Kidney (tissue), 14 donors: ENCODE measurements around the gene TRAF3IP1. TPM values are rescaled to one million over a fixed set of nuclear protein-coding genes. Genes with fewer than 3 reads are reported as not detected.

Source experiments
- DNase-seq, 5 donors: peaks; one replicate each; pipeline ENCODE4 v3.0.0-alpha.2; 2013 to 2020
- FAIRE-seq: peaks from 2 replicates; lab custom pipeline; 2012; peaks lifted over from hg19 to GRCh38; lab: Jason Lieb, UNC
- H3K27ac ChIP-seq, 2 donors: one replicate each; pipeline ENCODE4 v1.7.0; 2013; ENCODE audit warnings: low read depth in 2 of 2, low read length in 2 of 2, inconsistent platforms in 1 of 2
- H3K27me3 ChIP-seq: one replicate; pipeline ENCODE4 v1.7.1; 2013; ENCODE audit warnings: low read length, inconsistent platforms; ENCODE audit not compliant: control insufficient read depth, insufficient read depth
- H3K36me3 ChIP-seq, 3 donors: one replicate each; pipeline versions ENCODE4 v1.7.0 to v1.7.1; 2013; ENCODE audit warnings: low read length in 3 of 3, control low read depth in 1 of 3, inconsistent platforms in 1 of 3; ENCODE audit not compliant: insufficient read depth in 3 of 3, control insufficient read depth in 2 of 3
- H3K4me1 ChIP-seq, 3 donors: one replicate each; pipeline versions ENCODE4 v1.7.0 to v1.7.1; 2013; ENCODE audit warnings: low read length in 3 of 3, inconsistent platforms in 1 of 3, low read depth in 1 of 3; ENCODE audit not compliant: control insufficient read depth in 2 of 3, insufficient read depth in 2 of 3
- H3K4me3 ChIP-seq, 3 donors: one replicate each; pipeline versions ENCODE4 v1.7.0 to v1.8.1; 2013; ENCODE audit warnings: low read length in 3 of 3, control low read depth in 1 of 3, inconsistent platforms in 1 of 3
- H3K9ac ChIP-seq, 3 donors: one replicate each; pipeline versions ENCODE4 v1.7.0 to v1.7.1; 2013; ENCODE audit warnings: low read length in 3 of 3, control low read depth in 1 of 3, inconsistent platforms in 1 of 3
- H3K9me3 ChIP-seq, 3 donors: one replicate each; pipeline versions ENCODE4 v1.7.0 to v1.7.1; 2013; ENCODE audit warnings: low read length in 3 of 3, control low read depth in 1 of 3, inconsistent platforms in 1 of 3; ENCODE audit not compliant: control insufficient read depth in 2 of 3, insufficient read depth in 1 of 3
- CTCF ChIP-seq: IDR thresholded peaks from 3 replicates; pipeline ENCODE4 v1.5.1; 2012; ENCODE audit warnings: mild to moderate bottlenecking, moderate library complexity, borderline replicate concordance; ENCODE audit not compliant: insufficient read depth; ENCODE audit errors: extremely low read depth
- intact Hi-C: fragments of 100-400 bp; cut with DNase I; formaldehyde crosslinking; loops from one replicate; pipeline ENCODE4 v1.11.1; 2022
- polyA plus RNA-seq: library from polyadenylated mRNA; stranded (reverse); fragments of 350-450 nt; fragmentation: Illumina TruSeq; extraction: RNeasy Lipid Tissue Mini Kit (QIAGEN cat#74804); gene quantifications from one replicate; pipeline ENCODE4 v1.2.3, GENCODE V29; 2014; ENCODE audit warnings: low read depth, low replicate concordance; ENCODE audit not compliant: insufficient read depth
- total RNA-seq: library from RNA; stranded (reverse); fragmentation: NEBNext Ultra II Directional; extraction: Animal tissue kit (Norgen Biotek cat#: 25700); gene quantifications from one replicate; pipeline ENCODE4 v1.2.1, GENCODE V29; 2021
- donor health status: control.
- donor health status: control.
- donor health status: control.
- donor health status: control.
- donor health status: control.
- donor health status: DM: yes; HTN: yes; CAD: no.
- donor health status: Normal renal cell carcinoma (clear cell type).

Gene TRAF3IP1
- total and polyA plus RNA-seq, 2 donors from 2014 or later = 6.4 to 24.2 TPM

DNA sequence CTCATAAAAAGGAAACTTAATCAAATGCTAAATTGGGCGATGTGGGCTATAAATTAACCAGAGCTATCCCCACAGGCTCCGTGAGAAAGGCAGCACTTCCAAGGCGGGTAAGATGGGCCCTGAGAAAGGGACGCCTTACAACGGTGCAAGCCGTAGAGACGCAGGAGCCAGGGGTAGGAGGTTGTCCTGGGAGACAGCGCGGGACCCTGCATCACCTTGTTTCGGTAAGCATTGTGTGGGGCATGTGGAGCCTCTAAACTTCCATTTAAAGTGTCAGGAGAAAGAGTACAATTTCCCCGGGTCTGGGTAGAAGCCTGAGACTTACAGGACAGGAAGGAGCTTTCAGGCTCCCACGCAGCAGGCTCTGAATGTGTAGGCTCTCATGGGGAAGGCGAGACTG is 30.7 kb upstream of the TRAF3IP1 start:
- no peaks in the 10 kb centered on the region for H3K9me3 ChIP-seq
- TF ChIP-seq CTCF = no peak
- H3K27ac ChIP-seq = peak overlapping the region in 1 of 2 donors; percentile 91
- FAIRE-seq (no peak), DNase-seq (peak in 3 of 5 donors; percentile 22 to 41 (median 39))
- H3K36me3 ChIP-seq = no peaks in the 10 kb centered on the region
- intact Hi-C loops = no loop called here
- peak overlapping the region in 1 of 3 donors; percentile 24 for H3K9ac ChIP-seq
- peaks cover 3 to 37% (median 23%) of the 10 kb centered on the region in 3 donors for H3K4me1 ChIP-seq
- H3K4me3 ChIP-seq = peak overlapping the region; percentile 45 to 71 (median 49)
- H3K27me3 ChIP-seq = no peaks in the 10 kb centered on the region

- no peak for FAIRE-seq
- Histone ChIP-seq H3K4me1 (peaks cover 3 to 36% (median 21%) of the 10 kb centered on the region in 3 donors), H3K9me3 (no peaks in the 10 kb centered on the region), H3K36me3 (no peaks in the 10 kb centered on the region), H3K9ac (no peak overlapping the region), H3K27ac (no peak overlapping the region), H3K4me3 (no peak overlapping the region), H3K27me3 (no peaks in the 10 kb centered on the region)
- intact Hi-C loops = no loop called here
- TF ChIP-seq CTCF = no peak
- peak in 4 of 5 donors; percentile 62 to 81 (median 70) for DNase-seq
Measured at GRCh38 chr2:238290091-238290509, 30.2 kb upstream of the TRAF3IP1 start.

GRCh38 chr2:238290715-238291549 is 29.4 kb upstream of the TRAF3IP1 start:
- no peak for FAIRE-seq
- no peak for TF ChIP-seq CTCF
- peak in 1 of 5 donors; percentile 45 for DNase-seq
- Histone ChIP-seq H3K4me3 (no peak overlapping the region), H3K36me3 (no peaks in the 10 kb centered on the region), H3K4me1 (peaks cover 0 to 30% (median 13%) of the 10 kb centered on the region in 3 donors), H3K27ac (no peak overlapping the region), H3K9ac (no peak overlapping the region), H3K27me3 (no peaks in the 10 kb centered on the region), H3K9me3 (no peaks in the 10 kb centered on the region)
- intact Hi-C loops = no loop called here
